Upper lobe of left lung (tissue), 4 donors: Measurements from ENCODE around the gene DMAP1.

Experiments used
- EP300 ChIP-seq, 4 donors: sonication (generic); formaldehyde crosslinking; IDR thresholded peaks; one replicate each; pipeline ENCODE4 v1.5.1; 2017; ENCODE audit warnings: antibody characterized with exemption in 4 of 4, control low read depth in 2 of 4
- TF ChIP-seq, protein P1 (sequence below), 6 experiments: fragments of 450-650 bp in 4 of 6; fragments of 200-600 bp in 2 of 6; sonication (generic) in 2 of 6; IDR thresholded peaks; one replicate each; pipeline ENCODE4 v1.5.1; 2016 to 2019; ENCODE audit warnings: antibody characterized with exemption in 6 of 6

DNA sequence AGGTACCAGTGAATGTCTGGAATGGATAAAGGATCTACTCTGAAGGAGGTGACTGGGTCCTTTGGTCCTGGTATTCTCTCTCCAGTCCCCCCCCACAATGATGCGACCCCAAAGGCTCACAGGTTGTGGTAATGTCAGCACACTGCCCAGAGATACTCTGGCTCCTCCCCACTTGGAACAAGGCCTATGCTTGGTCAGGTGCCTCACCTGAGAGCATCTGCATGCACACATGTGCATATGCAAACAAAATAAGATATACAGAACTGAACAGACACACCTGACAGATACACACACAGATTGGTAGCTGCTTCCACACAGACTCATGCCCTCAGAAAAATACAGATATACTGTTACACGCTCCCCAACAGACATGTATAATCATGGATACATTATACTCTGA, 33.5 kb downstream of the DMAP1 start:
- TF ChIP-seq, protein P1, sequence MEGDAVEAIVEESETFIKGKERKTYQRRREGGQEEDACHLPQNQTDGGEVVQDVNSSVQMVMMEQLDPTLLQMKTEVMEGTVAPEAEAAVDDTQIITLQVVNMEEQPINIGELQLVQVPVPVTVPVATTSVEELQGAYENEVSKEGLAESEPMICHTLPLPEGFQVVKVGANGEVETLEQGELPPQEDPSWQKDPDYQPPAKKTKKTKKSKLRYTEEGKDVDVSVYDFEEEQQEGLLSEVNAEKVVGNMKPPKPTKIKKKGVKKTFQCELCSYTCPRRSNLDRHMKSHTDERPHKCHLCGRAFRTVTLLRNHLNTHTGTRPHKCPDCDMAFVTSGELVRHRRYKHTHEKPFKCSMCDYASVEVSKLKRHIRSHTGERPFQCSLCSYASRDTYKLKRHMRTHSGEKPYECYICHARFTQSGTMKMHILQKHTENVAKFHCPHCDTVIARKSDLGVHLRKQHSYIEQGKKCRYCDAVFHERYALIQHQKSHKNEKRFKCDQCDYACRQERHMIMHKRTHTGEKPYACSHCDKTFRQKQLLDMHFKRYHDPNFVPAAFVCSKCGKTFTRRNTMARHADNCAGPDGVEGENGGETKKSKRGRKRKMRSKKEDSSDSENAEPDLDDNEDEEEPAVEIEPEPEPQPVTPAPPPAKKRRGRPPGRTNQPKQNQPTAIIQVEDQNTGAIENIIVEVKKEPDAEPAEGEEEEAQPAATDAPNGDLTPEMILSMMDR (IDR thresholded peaks at IDR 0.05) = no peak
- TF ChIP-seq EP300 (IDR thresholded peaks at IDR 0.05) = no peak
